Measurements from ENCODE around the gene KLC1.
"Not testable (repeated sequence)": the region's sequence is repeated elsewhere in the genome, so short reads cannot be mapped to it uniquely, and the experiment has no call there.

KLC1 gene

GRCh38 chr14:103690332-103690731, 61.3 kb downstream of the KLC1 start:
- Histone ChIP-seq H3K27ac (ENCODE audit: low read depth, low read length, severe bottlenecking) (no peak overlapping the region), H3K36me3 (ENCODE audit: control insufficient read depth, insufficient read depth, low read length) (peaks cover 94% of the 10 kb centered on the region), H3K4me3 (ENCODE audit: extremely low read depth, insufficient read depth, low read length, poor library complexity, severe bottlenecking) (no peak overlapping the region), H3K4me1 (ENCODE audit: control insufficient read depth, insufficient read depth, low read length, poor library complexity, severe bottlenecking) (peaks cover 1% of the 10 kb centered on the region), H3K9me3 (ENCODE audit: control insufficient read depth, low read length) (no peaks in the 10 kb centered on the region)
- 93 to 97% methylated on average over 8 of the region's 8 CpGs for WGBS, 2 experiments (ENCODE audit: insufficient coverage in 2 of 2)

- not testable (repeated sequence) for H3K9me3 ChIP-seq (ENCODE audit: control insufficient read depth, low read length); H3K27ac ChIP-seq (ENCODE audit: low read depth, low read length, severe bottlenecking); H3K4me3 ChIP-seq (ENCODE audit: extremely low read depth, insufficient read depth, low read length, poor library complexity, severe bottlenecking)
- peaks cover 86% of the 10 kb centered on the region for H3K36me3 ChIP-seq (ENCODE audit: control insufficient read depth, insufficient read depth, low read length)
- H3K4me1 ChIP-seq (ENCODE audit: control insufficient read depth, insufficient read depth, low read length, poor library complexity, severe bottlenecking): peaks cover 12% of the 10 kb centered on the region
- WGBS, 2 experiments (ENCODE audit: insufficient coverage in 2 of 2): 89 to 100% methylated on average over 3 to 5 of the region's 5 CpGs
These were observed 62.6 kb downstream of the KLC1 start for GRCh38 chr14:103691655-103692054.

GRCh38 chr14:103692159-103692558, 63.1 kb downstream of the KLC1 start:
- no peaks in the 10 kb centered on the region for H3K9me3 ChIP-seq (ENCODE audit: control insufficient read depth, low read length)
- H3K27ac ChIP-seq (ENCODE audit: low read depth, low read length, severe bottlenecking): no peak overlapping the region
- H3K36me3 ChIP-seq (ENCODE audit: control insufficient read depth, insufficient read depth, low read length): peaks cover 84% of the 10 kb centered on the region
- peaks cover 17% of the 10 kb centered on the region for H3K4me1 ChIP-seq (ENCODE audit: control insufficient read depth, insufficient read depth, low read length, poor library complexity, severe bottlenecking)
- no peak overlapping the region for H3K4me3 ChIP-seq (ENCODE audit: extremely low read depth, insufficient read depth, low read length, poor library complexity, severe bottlenecking)
- WGBS, 2 experiments (ENCODE audit: insufficient coverage in 2 of 2): 95 to 98% methylated on average over 14 to 16 of the region's 17 CpGs

DNA sequence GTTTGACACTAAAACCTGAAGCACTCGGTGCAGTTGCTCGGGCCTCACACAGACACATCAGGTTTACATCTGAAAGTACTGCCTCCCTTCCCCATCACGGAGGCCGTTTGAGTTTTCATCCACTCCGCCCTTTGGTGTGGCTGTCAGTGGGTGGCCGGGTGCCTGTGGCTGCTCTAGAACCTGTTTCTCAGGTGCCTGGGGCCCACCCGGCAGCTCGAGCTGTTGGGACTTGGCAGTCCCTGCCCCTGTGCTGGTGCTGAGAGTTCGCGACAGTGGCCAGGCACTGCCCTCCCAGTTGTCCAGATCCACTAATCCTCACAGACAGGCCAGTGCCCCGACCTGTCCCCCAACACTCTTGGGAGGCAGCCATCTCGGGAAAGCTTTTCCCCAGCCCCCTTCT, 63.9 kb downstream of the KLC1 start:
- Histone ChIP-seq H3K4me3 (ENCODE audit: extremely low read depth, insufficient read depth, low read length, poor library complexity, severe bottlenecking) (no peak overlapping the region), H3K4me1 (ENCODE audit: control insufficient read depth, insufficient read depth, low read length, poor library complexity, severe bottlenecking) (peaks cover 17% of the 10 kb centered on the region), H3K36me3 (ENCODE audit: control insufficient read depth, insufficient read depth, low read length) (peaks cover 87% of the 10 kb centered on the region), H3K27ac (ENCODE audit: low read depth, low read length, severe bottlenecking) (no peak overlapping the region), H3K9me3 (ENCODE audit: control insufficient read depth, low read length) (no peaks in the 10 kb centered on the region)
- WGBS, 2 experiments (ENCODE audit: insufficient coverage in 2 of 2): 90 to 98% methylated on average over 8 to 10 of the region's 12 CpGs

- H3K4me1 ChIP-seq (ENCODE audit: control insufficient read depth, insufficient read depth, low read length, poor library complexity, severe bottlenecking): peaks cover 17% of the 10 kb centered on the region
- H3K9me3 ChIP-seq (ENCODE audit: control insufficient read depth, low read length): no peaks in the 10 kb centered on the region
- H3K27ac ChIP-seq (ENCODE audit: low read depth, low read length, severe bottlenecking): no peak overlapping the region
- H3K36me3 ChIP-seq (ENCODE audit: control insufficient read depth, insufficient read depth, low read length): peaks cover 87% of the 10 kb centered on the region
- no peak overlapping the region for H3K4me3 ChIP-seq (ENCODE audit: extremely low read depth, insufficient read depth, low read length, poor library complexity, severe bottlenecking)
- WGBS, 2 experiments (ENCODE audit: insufficient coverage in 2 of 2): 95 to 96% methylated on average over 21 of the region's 22 CpGs
These were observed 64.5 kb downstream of the KLC1 start for GRCh38 chr14:103693515-103693914.

GRCh38 chr14:103694572-103695026, 65.6 kb downstream of the KLC1 start:
- no peaks in the 10 kb centered on the region for H3K9me3 ChIP-seq (ENCODE audit: control insufficient read depth, low read length)
- H3K4me1 ChIP-seq (ENCODE audit: control insufficient read depth, insufficient read depth, low read length, poor library complexity, severe bottlenecking): peaks cover 17% of the 10 kb centered on the region
- no peak overlapping the region for H3K4me3 ChIP-seq (ENCODE audit: extremely low read depth, insufficient read depth, low read length, poor library complexity, severe bottlenecking)
- H3K36me3 ChIP-seq (ENCODE audit: control insufficient read depth, insufficient read depth, low read length): peaks cover 87% of the 10 kb centered on the region
- WGBS, 2 experiments (ENCODE audit: insufficient coverage in 2 of 2): 94 to 97% methylated on average over 20 of the region's 20 CpGs
- no peak overlapping the region for H3K27ac ChIP-seq (ENCODE audit: low read depth, low read length, severe bottlenecking)

GRCh38 chr14:103695296-103696069, 66.5 kb downstream of the KLC1 start:
- peaks cover 17% of the 10 kb centered on the region for H3K4me1 ChIP-seq (ENCODE audit: control insufficient read depth, insufficient read depth, low read length, poor library complexity, severe bottlenecking)
- 94 to 100% methylated on average over 7 to 11 of the region's 14 CpGs for whole genome bisulfite sequencing, 2 experiments (ENCODE audit: insufficient coverage in 2 of 2)

GRCh38 chr14:103696070-103696402, 67.0 kb downstream of the KLC1 start:
- Histone ChIP-seq H3K9me3 (ENCODE audit: control insufficient read depth, low read length) (no peaks in the 10 kb centered on the region), H3K36me3 (ENCODE audit: control insufficient read depth, insufficient read depth, low read length) (peaks cover 89% of the 10 kb centered on the region), H3K4me3 (ENCODE audit: extremely low read depth, insufficient read depth, low read length, poor library complexity, severe bottlenecking) (no peak overlapping the region), H3K4me1 (ENCODE audit: control insufficient read depth, insufficient read depth, low read length, poor library complexity, severe bottlenecking) (peaks cover 17% of the 10 kb centered on the region), H3K27ac (ENCODE audit: low read depth, low read length, severe bottlenecking) (no peak overlapping the region)
- WGBS, 2 experiments (ENCODE audit: insufficient coverage in 2 of 2): 89 to 100% methylated on average over 5 of the region's 13 CpGs

More at GRCh38 chr14:103695296-103696069, 66.5 kb downstream of the KLC1 start:
- Histone ChIP-seq H3K36me3 (ENCODE audit: control insufficient read depth, insufficient read depth, low read length) (peaks cover 88% of the 10 kb centered on the region), H3K4me3 (ENCODE audit: extremely low read depth, insufficient read depth, low read length, poor library complexity, severe bottlenecking) (no peak overlapping the region), H3K9me3 (ENCODE audit: control insufficient read depth, low read length) (no peaks in the 10 kb centered on the region), H3K27ac (ENCODE audit: low read depth, low read length, severe bottlenecking) (no peak overlapping the region)

- Histone ChIP-seq H3K9me3 (ENCODE audit: control insufficient read depth, low read length) (no peaks in the 10 kb centered on the region), H3K36me3 (ENCODE audit: control insufficient read depth, insufficient read depth, low read length) (peaks cover 89% of the 10 kb centered on the region), H3K27ac (ENCODE audit: low read depth, low read length, severe bottlenecking) (peak overlapping the region; percentile 16), H3K4me1 (ENCODE audit: control insufficient read depth, insufficient read depth, low read length, poor library complexity, severe bottlenecking) (peaks cover 17% of the 10 kb centered on the region), H3K4me3 (ENCODE audit: extremely low read depth, insufficient read depth, low read length, poor library complexity, severe bottlenecking) (no peak overlapping the region)
- 81 to 84% methylated on average over 15 to 16 of the region's 17 CpGs for WGBS, 2 experiments (ENCODE audit: insufficient coverage in 2 of 2)
These were observed 67.6 kb downstream of the KLC1 start for GRCh38 chr14:103696466-103697071.

- H3K9me3 ChIP-seq (ENCODE audit: control insufficient read depth, low read length): no peaks in the 10 kb centered on the region
- WGBS, 2 experiments (ENCODE audit: insufficient coverage in 2 of 2): 93% methylated on average over 2 of the region's 3 CpGs; no CpG with 5 or more reads in 1 of the 2 experiments
- peaks cover 87% of the 10 kb centered on the region for H3K36me3 ChIP-seq (ENCODE audit: control insufficient read depth, insufficient read depth, low read length)
- peak overlapping the region; percentile 16 for H3K27ac ChIP-seq (ENCODE audit: low read depth, low read length, severe bottlenecking)
- peaks cover 17% of the 10 kb centered on the region for H3K4me1 ChIP-seq (ENCODE audit: control insufficient read depth, insufficient read depth, low read length, poor library complexity, severe bottlenecking)
- no peak overlapping the region for H3K4me3 ChIP-seq (ENCODE audit: extremely low read depth, insufficient read depth, low read length, poor library complexity, severe bottlenecking)
These were observed 68.2 kb downstream of the KLC1 start for GRCh38 chr14:103697206-103697602.

All from mesodermal cell (in vitro differentiated cells).